HG02678 (cell line): ENCODE measurements around the gene LARP1.
"Not testable (repeated sequence)": the region's sequence is repeated elsewhere in the genome, so short reads cannot be mapped to it uniquely, and the experiment has no call there.

Source experiments
- ATAC-seq: cut with Tn5 transposase; IDR thresholded peaks from one replicate; pipeline ENCODE4 v1.9.1; 2021; ENCODE audit warnings: mild to moderate bottlenecking, moderate library complexity; ENCODE audit not compliant: unreplicated experiment

Gene LARP1

GRCh38 chr5:154759868-154760267, 4.7 kb downstream of the LARP1 start:
- not testable (repeated sequence) for ATAC-seq

GRCh38 chr5:154761046-154761736, 6.0 kb downstream of the LARP1 start:
- peak; percentile 29 for ATAC-seq

GRCh38 chr5:154762261-154762660, 7.1 kb downstream of the LARP1 start:
- ATAC-seq, result no peak

GRCh38 chr5:154762700-154763099, 7.5 kb downstream of the LARP1 start:
- ATAC-seq, result no peak

- ATAC-seq, result no peak
Observed at GRCh38 chr5:154764967-154765366, 9.8 kb downstream of the LARP1 start.

DNA sequence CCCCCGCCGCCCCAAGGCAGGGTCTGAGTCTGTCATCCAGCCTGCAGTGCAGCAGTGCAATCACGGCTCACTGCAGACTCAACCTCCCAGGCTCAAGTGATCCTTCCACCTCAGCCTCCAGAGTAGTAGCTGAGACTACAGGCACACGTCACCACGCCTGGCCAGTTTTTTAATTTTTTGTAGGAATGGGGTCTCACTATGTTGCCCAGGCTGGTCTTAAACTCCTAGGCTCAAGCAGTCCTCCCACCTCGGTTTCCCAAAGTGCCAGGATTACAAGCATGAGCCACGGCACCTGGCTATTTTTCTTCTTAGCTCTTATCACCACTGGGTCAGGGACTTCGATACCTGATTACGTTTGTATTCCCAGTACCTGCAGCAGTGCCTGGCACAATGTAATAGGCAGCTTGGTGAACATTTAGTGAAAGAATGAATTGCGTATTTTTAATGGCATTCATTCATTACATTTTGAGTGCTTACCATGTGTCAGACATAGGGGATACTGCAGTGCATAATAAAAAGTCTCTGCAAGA, 10.3 kb downstream of the LARP1 start:
- no peak for ATAC-seq

DNA sequence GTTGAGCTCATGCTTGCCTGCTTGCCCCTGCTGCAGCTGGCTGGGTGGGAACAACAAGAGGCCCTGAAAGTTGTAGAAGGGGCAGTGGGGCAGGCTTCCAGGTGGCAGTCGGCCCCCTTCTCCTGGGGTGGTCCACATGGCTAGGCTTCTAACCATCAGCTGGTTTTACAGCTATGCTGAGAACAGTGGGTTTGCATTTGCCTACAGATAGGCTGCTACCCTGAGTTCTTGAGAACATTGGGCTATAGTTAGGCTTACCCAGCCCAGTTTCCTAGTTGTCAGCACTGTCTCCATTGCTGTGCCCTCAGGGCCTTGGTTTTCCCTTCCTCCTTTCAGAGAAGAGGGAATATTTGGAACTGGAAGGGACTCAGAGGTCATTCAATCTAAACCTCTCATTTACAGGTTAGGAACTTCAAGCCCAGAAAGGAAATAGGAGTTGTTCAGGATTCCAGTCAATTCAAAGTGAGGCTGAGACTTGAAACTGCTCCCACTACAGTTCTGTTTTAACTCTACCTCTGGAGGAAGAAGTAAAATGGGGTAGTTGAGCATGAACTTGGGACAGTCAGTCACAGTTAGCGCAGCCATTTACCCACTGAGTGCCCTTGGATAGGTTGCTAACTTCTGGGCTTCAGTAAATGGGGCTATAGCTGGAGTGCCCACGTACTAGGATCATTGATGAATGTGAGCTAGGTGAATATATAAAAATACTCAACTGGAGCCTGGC, 11.5 kb downstream of the LARP1 start:
- no peak for ATAC-seq

DNA sequence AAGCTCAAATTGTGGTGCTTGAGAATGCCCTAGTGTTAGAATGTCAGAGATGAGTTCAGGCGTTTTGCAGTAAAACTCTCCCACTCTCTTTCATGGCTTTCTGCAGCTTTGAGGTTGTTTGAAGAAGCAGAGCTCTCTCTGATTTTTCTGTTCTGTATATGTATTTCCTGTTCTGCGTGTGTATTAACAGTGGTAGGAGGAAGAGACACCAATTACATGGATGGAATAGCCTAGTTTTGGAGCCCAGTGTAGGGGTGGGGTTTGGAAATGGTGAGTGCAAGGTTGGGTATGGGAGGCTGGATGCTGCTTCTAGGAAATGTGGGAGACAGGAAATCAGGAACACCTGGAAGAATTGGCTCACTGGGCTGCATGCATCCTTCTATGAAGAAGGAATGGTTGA, 12.4 kb downstream of the LARP1 start:
- no peak for ATAC-seq

GRCh38 chr5:154768207-154768606, 13.0 kb downstream of the LARP1 start:
- ATAC-seq, result no peak

DNA sequence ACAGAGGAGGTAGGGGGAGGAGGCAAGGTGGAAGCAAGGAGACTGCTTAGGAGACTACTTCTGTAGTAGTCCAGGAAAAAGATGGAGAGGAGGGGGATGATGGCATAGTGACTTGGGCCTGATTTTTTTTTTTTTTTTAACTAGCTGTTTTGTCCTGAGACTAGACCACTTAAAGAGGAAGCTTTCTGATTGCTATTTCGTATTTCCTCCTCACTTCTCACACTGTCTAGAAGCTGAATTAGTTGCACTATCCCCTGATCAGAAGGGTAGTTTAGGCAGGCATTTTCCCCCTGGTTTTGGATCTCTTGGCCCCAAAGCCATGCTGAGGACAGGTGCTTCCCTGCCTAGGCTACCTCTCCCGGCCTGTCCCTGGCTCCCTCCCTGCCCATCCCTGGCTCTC, 14.9 kb downstream of the LARP1 start:
- ATAC-seq, result no peak

DNA sequence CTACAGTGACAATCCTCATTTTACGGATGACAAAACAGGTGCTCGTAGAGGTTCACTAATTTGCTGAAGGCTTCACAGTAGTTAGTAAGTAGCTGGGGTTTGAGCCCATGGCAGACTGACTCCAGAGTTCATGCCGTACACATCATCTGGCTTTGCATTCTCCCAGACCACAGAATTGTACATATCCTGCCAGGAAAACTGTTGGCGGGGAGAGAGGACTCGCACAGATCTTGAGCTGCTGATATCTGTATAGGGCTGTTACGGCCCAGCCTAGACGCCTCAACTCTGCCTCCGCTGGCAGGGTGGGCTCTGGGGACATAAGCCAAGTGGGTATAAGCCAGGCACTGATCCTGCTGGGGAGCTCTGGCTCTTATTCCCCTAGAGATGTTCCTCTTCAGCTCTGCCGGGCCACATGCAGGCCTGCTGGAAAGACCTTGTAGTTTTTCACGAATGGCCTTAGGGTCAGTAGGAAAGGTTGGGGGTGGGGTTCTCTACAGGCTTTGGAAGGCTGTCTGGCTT, 16.3 kb downstream of the LARP1 start:
- no peak for ATAC-seq

DNA sequence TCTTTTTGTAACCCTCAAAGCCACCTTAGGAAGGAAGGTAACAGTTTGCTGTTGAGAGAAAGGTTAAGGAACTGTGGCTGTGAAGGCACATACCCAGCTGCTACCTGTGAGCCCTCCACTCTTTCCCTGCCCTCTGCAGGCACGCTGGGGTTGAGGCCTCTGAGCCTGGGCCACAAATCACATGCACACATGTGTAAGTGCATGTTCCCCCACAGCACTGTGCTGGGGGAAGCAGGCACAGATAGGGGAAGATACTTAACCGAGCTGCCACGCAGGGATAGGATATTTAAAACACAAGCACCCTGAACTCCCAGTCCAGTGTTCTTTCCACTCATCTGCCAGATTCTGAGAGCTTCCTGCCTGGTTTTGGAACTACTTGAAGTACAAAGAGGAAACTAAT, 18.1 kb downstream of the LARP1 start:
- ATAC-seq, result no peak

DNA sequence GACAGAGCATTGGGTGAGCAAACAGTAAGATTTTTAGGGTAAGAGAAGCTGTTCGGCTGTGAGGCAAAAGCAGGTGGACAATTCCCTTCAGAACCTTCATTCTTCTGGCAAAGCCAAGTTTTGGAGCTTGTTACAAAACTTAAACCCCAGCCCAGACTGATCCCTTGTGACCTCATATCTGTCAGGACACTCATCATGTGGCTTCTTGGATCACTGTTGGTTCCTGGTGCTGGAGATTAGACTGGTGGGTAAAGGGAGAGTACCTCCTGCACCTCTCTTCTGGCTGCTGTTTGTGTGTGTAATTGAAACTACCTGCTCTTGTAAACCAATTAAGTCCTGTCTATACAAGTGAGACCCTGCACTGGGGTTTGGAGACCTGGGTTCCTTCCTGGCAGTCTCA, 21.0 kb downstream of the LARP1 start:
- ATAC-seq, result no peak

DNA sequence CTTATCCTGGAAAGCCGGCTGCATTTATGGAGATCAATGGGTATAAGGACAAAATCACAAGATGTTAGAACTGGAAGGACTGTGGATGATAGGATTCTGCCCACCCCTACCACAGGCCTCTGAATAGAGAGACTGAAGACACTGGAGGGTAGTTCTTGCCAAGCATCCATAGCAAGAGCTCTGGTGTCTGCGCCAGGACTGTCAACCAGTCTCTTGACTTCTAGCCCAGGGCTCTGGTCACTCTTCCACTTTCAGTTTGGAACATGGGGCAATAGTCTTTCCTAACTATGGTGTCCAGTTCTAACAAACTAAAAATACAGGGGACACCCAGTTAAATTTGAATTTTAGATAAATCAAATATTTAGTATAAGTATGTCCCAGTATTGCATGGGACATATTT, 23.4 kb downstream of the LARP1 start:
- no peak for ATAC-seq

GRCh38 chr5:154779105-154779504, 23.9 kb downstream of the LARP1 start:
- no peak for ATAC-seq

DNA sequence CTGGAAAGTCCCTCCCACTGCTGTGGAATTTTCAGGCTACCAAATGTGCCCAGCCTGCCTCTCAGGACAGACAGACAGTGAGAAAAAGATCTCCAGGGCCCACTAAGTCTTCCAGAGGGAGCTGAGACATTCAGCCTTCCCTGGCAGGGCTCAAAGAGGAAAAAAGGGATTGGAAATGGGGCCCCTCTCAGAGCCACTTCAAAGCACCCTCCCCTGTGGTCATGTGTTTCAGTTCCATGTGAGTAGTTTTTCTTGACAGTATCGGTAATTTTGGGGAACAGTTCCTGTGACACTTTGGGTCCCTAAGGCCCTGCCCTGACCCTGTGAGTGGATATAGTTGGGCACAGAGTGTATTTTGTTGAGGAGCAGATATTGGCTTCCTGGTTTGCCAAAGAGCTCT, 25.0 kb downstream of the LARP1 start:
- ATAC-seq, result peak; percentile 33

- ATAC-seq, result peak; percentile 33
Observed at GRCh38 chr5:154782326-154782725, 27.1 kb downstream of the LARP1 start.

GRCh38 chr5:154782812-154783592, 27.8 kb downstream of the LARP1 start:
- ATAC-seq, result peak; percentile 9

DNA sequence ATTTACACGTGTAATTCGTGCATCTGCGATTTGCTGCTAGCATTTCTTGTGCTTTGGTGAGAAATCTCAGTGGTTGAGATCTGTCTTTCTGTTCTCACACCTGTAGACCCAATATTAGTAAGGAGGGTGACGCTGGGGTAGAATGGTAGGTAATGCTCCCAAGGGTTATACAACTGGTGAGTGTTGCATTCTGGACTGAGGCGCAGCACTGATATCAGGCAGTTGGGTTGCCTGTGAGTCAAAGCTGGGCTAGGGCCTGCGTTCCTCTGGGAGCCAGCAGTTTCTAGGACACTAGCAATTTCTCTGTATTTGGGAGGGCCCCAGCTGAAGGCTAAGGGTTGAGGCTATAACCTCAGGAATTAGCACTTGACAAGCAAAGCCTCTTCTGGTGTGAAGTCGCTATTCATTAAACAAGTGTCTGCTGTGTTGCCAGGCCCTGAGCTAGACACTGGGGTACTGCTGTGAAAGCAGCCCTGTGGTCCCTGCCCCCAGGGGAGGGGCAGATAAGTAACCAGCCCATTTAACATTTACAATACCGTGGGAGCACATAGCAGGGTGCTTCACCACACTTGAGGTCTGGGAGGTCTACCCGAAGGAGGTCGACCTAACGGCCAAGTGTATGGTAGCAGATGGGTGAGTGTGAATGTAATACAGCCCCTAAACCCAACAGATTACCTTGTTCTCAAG, 28.7 kb downstream of the LARP1 start:
- peak; percentile 67 for ATAC-seq

DNA sequence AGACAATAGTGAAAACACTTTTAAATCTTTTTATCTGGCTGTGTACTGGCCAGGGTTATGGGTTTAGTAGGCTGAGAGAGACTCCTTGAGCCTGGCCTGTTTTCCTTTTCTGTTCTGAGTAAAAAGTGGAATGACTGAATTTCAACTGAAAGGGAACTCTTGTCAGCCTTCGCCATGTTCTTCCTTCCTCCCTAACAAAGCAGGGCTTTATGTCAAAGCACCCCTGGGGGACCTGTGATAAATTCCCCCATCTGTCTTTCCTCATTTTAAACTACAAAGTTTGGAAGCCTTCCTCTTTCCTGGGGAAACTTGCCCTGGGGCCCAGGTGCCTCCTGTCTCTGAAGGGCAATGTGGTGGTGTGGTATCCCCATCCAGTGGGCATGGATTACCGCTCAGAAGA, 29.7 kb downstream of the LARP1 start:
- ATAC-seq, result no peak

GRCh38 chr5:154786414-154786813, 31.2 kb downstream of the LARP1 start:
- no peak for ATAC-seq
